GM19455 (cell line): ENCODE measurements around the gene TBX18.

Experiments
- ATAC-seq: cut with Tn5 transposase; IDR thresholded peaks from one replicate; pipeline ENCODE4 v1.9.1; 2021; ENCODE audit not compliant: unreplicated experiment

TBX18 gene

DNA sequence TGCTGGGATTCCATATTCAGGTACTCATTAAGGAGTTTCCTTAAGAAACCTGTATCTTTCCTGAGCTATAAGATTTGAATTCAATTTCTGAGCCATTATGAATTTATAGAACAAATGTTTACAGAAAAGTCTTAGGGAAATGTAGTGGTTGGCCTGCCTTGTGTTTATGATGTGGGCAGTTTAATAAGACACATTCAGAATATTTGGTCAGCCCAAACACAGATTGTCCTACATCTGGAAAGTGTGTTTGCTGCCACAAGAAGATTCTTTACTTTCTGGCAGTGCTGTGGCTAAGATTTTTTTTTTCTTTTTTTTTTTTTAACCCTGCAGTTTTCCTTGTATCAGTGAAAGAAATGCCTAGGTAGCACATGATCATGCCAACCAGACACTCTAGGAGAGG is 15.2 kb downstream of the TBX18 start:
- ATAC-seq = no peak

DNA sequence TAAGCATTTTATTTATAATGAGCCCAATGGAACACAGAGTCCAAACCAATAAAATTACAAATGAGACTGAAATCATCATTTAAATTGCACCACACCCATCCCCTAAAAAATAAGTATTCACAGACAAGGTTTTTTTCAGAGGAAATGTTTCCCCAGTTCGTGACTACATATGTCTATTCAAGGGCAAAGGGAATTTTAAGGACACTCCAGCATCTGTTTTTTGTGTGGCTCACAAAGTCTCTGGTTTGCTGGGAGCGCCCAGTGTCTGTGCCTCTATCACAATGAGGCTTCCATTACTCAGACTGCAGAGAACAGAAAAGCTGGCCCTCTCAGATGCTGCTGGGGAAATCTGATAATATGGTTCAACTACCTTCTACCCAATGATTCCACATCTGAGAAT is 16.0 kb downstream of the TBX18 start:
- ATAC-seq = no peak

DNA sequence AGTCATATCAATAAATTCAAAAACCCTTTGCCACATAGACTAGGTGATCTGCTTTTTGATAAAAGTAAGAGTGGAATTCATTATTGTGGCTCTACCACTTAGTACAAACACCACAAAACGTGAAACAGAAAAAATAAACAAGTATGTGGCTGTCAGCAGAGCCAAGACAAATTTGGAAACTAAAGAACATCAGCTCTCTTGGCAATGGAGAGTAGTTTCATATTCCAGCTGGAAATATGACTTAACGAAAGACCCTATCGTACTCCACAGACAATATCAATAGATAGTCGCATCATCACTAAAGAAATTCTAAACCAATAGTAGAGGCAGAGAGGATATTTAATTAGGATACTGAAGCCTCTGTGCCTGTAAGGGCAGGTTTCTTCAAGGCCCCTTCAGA is 20.8 kb downstream of the TBX18 start:
- no peak for ATAC-seq

DNA sequence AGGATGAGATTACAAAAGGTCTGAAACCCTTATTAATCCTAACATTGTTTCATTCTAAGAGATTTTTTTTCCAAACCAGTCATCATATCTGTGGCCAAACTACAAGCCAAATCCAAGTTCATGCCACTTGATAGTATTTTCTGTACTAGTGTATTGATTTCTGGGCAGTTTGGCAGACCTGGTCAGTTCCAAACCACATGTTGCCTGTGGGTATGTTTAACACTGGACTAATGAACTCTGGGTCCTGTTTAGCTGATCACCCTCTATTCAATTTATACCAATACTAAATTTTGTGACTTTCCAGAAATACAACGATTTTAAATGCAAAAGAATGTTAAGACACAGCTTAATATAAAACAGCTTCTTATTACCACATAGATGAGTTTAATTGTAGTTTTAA is 24.0 kb downstream of the TBX18 start:
- no peak for ATAC-seq

DNA sequence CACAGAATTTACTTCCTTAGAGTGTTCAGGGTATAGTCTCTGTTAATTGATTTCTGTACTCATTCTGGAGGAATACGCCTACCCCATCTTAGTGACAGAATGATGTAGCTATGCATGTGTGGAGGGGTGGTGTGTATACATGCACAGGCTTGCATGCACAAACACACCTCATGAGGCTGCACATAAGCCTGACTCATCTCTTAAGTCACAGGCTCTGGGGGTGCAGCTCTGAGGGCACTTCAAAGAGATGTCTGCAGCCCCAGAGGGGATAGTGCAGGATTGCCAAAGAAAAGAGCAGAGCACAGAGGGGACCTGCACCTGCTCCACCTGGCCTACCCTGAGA is 24.6 kb downstream of the TBX18 start:
- ATAC-seq = no peak

DNA sequence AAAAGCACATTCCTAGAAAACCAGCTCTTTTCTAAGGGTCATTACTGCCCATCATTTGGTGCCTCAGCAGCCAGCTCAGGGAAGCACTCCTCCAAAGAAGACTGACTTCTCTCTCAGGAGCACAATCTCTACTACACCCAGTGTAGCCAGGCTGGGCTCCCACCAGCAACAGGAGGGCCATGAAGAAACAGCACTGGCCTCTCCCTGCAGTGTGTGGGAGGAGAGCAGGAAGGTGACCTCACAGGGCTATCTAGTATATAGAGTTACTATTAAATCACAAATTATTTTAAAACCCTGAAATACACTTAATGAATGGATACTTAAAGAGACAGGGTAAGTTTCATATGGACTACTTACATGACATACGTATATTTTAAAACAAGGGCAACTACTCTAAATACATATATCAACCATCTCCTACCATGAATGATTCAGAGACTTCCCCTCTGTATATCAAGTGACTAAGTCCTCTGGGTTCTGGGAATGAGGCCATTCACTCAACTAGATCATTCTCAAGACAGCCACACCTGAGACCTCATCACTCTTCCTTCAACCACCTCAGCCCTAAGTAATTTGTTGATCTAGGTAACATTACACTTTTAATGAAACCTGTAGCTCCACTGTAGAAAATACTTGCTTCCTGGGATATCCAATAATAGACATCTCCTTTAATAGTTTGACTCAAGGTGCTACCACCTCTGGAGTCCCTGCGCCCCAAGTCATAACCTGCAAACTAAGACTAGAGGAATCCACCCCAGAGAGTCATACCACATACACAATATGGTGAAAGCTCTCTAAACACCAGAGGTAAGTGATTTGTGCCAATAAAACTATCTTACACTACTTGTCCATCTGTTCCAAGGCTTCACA is 25.2 kb downstream of the TBX18 start:
- ATAC-seq = no peak

DNA sequence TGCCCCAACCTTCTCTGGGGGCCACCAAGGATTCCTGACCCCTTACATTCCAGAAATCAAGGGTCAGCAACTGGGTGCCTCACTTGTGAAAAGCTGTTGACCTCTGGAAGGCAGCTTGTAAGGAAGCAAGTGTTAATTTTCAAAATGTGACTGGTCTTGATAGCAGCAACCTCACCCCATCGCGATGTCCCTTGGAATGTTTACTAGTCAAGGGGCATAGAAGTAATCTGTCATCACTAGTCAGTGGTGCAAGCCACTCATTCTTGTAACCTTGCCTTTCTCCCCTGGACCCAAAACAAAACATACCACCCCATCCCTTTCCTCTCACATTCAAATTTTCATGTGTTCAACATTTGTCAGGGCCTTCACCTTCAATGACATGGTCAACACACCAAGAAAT is 30.5 kb downstream of the TBX18 start:
- no peak for ATAC-seq

DNA sequence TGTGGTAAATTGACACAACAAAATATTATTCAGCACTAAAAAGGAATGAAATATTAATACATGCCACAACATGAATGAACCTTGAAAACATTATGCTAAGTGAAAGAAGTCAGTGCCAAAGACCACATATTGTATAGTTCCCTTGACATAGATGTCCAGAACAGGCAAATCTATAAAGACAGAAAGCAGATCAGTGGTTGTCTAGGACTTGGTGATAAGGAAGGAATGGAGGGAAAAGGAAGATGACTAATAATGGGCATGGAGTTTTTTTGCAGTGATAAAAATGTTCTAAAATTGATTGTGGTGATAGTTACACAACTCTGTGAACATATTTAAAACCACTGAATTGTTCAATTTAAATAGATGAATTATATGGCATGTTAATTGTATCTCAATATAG is 32.5 kb downstream of the TBX18 start:
- ATAC-seq = no peak

DNA sequence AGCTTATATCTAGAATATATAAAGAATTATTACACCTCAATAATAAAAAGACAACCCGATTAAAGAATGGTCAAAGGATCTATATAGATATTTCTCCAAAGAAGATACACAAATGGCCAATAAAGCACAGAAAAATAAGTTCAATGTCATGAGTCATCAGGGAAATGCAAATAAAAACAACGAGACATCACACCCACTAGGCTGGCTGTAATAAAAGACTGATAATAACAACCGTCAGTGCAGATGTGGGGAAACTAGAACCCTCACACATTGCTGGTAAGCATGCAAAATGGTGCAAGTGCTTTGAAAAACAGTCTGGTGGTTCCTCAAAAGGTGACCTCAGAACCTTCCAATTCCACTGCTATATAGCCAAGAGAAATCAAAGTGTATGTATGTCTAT is 33.0 kb downstream of the TBX18 start:
- ATAC-seq = no peak

DNA sequence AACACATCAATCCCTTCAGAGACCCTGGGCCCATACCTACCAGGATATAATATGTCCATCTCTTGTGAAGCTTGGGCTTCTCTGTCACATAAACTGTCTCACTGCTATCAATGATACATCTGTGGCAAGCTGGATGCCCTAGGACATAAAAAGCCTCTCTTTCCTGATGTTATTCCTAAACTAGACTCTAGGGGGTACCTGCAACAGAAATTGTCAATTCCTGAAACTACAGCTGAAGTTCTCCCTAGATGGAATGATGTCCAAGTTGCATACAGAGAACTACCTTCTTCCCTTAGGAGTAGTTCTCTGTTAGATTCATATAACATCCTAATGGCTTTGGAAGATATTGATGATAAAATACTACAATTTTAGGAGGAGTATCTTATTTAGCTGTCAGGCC is 35.8 kb downstream of the TBX18 start:
- no peak for ATAC-seq

DNA sequence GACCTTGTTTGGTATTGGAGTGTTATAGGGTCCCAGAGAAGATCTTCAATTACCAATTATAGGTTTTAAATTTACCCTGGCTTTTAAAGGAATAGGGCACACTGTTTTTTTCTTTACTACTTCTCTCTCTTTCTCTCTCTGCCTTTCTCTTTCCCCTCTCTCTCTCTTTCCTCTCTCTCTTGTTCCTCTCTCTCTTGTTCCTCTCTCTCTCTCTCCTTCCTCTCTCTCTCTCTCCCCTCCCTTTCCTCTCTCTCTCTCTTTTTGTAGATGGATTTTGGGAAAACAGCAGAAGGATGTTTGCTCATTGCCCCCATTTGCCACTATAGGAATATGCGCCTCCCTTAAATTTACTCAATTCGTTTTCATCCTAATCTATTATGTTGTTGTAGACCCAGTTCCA is 45.2 kb downstream of the TBX18 start:
- ATAC-seq = no peak

DNA sequence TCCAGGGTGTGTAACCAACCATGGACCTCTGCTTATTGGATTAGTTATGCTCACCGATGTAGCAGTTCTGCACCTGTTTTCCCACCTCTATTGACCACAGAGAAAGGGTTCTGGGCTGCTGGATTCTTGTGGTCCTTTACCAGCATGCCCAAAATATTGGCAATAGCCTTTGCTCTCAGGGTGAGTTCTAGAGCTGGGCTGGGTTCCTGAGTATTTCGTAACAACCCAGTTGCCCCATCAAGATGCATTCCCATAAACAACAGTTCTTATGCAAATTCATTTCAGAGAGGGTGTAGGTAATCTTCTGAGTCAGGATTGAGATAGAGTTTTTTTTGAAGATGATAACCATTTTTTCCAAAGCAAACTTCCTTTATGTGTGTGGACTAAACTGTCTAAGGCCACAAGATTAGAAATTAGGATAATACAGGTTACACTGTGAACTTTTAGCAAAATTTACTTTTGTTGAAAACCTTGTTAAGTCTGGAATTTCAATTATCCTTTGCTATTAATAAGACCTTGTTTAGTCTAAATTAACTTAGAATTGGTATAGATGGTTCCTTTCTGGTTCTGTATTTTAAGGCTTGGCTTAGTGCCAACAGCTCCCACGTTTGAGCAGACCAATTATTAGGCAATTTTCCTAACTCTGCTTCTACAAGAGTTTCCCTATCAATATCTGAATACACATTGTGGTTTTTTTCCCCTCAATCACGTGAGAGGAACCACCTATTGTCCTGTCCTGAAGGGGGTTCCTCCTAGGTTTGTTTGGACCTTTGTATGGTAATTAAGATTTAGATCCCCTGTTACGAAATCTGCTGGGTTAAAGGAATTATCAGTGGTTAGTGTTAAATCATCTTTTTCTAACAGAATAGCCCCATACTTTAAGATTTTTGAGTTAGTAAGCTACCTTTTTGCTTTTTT is 46.1 kb downstream of the TBX18 start:
- no peak for ATAC-seq

DNA sequence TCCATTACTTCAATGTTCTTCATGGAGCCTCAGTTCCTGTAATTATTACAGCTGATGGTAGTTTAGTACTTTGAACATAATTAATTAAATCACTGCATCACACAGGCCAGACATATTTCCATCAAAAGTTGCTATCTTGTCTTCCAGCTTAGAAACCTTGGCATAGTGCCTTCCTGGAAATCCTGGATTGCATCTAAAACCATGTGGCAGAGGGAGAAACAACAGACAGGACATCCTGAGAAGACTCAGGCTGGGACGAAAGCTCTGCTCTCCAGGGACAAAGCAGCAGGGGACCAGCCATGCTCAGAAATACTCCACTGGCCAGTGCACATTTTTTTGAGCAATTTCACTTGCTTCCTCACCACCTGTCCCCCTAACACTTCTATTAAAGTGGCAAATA is 55.3 kb downstream of the TBX18 start:
- ATAC-seq = no peak

DNA sequence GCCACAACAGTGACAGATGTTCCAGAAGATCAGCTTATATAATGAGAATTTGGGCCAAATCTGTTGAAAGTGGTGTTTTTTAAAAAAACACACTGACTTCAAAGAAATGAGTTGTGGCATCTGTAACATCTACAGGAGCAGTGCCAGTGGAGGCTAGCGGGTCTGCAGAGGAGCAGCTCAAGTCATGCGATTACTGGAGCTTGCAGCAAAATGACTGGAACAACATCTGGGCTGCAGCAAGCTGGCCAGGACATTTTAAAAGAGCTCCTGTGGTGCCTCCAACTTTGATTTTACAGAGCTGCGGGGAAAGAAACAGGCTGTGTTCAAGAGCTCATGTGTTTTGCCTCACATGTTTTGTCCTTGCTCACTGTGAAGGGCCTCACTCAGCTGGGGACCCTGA is 57.2 kb downstream of the TBX18 start:
- no peak for ATAC-seq

DNA sequence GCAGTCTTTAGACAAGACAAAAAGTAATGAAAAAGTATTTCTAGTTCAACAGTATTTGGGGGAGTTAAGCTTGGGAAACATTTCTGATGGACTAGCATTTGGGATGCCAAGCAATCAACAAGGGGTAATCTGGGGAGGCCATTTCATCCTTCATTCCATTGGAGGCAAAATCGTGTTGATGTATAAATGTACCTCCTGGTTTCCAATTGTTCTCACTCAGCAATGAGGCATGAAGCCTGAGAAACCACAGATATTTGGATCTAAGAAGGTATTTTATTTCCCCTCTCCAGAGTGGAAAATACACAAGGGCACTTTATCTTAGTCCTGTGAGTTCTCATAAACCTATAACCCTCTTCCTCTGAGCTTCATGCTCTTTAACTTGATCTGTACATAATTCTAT is 68.2 kb downstream of the TBX18 start:
- no peak for ATAC-seq

DNA sequence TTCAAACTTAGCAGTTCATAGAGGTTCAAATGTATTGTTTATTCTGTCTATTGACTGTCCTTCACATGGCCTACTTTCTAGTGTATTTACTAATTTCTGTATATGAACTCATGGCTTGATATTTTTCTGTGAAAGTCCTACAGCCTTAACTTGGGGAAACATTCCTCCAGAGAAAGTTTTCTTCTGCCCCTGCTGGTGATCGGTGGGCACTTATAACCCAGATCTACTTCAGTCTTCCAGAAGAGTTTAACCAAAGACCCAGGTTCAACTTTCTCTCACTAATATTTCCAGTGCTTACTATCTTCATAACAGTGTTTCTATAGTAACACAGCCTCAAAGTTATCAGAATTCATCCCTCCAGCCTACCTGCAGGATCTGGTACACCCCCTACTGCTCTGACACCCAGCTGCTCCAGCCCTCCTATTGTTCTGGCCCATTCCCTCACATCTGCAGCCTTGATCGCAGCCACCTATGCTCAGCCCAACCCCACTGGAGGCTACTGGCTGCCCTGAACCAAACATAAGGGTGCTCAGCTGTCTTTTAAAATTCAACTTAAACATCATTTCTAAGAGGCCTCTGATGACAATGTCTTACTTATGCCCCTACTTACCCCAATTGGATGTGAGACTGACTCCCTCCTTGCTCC is 72.3 kb downstream of the TBX18 start:
- ATAC-seq = no peak

DNA sequence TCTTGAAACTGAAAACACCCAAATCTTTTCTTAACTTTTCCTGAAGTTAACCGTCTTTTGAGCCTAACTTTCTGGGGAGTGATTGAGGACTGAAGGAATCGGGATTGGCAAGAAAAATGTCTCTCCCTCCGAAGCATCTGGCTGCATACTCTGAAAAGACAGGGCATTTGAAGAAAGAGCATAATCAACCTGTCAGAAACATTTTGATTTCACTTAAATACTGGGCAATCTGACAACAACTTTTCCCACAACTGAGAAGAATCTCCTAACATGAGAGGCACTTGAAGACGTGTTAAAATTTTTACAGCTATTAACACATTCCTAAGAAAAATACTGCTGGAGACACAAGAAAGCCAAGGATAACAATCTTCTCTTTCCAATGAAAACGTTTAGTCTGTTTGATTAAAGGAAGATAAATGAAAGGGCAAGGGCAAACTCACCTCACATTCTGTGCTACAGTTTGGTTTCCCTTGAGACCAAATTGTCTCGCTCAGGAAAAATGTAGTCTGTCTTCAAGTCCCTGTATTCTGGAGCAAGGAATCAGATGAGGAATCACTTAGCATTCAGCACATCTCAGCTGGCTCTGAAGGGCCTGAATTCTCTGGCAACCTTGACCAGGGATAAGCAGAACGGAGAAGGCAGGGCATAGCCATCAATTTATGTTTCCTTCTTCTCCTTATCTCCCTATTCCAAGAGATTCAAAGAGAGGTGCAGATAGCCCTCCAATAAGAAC is 76.1 kb downstream of the TBX18 start:
- ATAC-seq = no peak

DNA sequence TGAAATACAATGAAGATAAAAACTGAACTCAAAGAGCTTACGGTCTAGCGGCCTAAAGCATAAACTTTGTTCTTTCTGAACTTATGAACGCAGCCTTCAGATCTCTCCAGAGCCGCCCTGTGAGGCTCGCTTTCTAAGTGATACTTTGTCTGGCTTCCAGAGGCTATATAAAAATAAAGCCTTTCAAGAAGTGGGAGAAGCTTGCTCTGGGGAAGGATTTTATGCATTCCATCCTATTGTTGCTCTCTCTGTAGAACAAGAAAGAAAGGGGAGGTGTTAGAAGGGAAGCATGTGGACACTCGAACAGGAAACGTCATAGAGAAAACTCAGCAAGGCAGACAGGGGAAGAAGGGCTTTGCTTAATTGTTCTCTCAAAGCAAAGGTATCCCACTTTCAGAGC is 77.0 kb downstream of the TBX18 start:
- no peak for ATAC-seq

DNA sequence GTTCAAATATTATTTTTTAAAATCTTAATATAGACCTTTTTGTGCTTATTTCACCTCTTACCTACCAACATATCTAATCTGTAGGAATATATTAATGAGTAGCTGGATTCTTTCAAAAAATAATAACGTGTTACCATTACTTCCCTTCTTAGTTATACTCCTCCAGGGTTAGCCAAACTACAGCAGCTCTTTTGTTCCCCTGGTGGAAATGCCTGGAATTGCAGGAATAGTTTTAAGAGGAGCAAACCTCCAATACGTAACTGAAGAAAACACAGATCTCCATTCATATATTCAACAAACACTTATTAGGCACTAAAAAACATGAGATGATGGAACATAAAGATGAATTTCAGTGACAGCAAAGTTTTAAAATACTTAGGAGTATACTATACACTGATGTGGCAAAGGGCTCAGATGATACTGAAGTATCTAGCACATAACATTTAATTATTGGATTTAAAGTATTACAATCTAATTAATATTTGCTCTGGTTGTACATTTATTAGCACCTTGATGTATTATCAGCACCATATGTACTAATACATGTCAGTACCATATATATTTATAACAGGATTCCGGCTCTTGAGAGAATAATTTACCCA is 78.3 kb downstream of the TBX18 start:
- no peak for ATAC-seq

DNA sequence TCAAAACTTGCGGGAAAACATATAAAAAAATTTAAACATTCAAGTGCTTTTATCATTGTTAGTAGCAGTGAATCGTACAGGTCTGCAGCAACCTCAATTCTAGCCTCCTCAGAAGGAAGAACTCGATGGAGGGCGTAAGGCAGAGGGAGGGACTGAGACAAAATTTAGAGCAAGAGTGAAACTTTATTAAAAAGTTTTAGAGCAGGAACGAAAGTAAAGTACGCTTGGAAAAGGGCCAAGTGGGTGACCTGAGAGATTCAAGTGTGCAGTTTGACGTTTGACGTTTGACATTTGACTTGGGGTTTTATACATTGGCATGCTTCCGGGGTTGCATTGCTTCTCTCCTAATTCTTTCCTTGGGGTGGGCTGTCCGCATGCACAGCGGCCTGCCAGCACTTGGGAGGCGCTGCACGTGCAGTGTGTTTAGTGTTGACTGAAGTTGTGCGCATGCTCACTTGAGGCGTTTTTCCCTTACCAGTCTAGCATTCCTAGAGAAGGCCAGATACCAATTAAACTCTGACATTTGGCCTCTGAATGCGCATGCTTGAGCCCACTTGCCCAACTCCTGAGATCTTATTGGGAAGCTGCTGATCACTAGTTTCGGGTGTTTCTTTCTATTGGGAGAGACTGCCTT is 82.6 kb downstream of the TBX18 start:
- no peak for ATAC-seq
